ENCODE measurements around the gene FAR1.
"Not testable (repeated sequence)": the region's sequence is repeated elsewhere in the genome, so short reads cannot be mapped to it uniquely, and the experiment has no call there.

Gene FAR1

GRCh38 chr11:13668102-13668956 is at the start of gene FAR1:
Gene FAR1 (plus strand): TSS chr11:13668668. CDS start chr11:13694766, 26,098 bp downstream.
- TF ChIP-seq CTCF (IDR thresholded peaks at IDR 0.05; ENCODE audit: low read depth, low read length) = peak; percentile 32; the same call in 1 of the 2 replicates
- peak within 1 kb of the TSS; percentile 86 for H3K4me3 ChIP-seq (ENCODE audit: low read depth, low read length)

- no peak overlapping the region for H3K4me3 ChIP-seq (ENCODE audit: low read depth, low read length)
- TF ChIP-seq CTCF (IDR thresholded peaks at IDR 0.05; ENCODE audit: low read depth, low read length) = no peak
Measured at GRCh38 chr11:13620063-13620462, 48.4 kb upstream of the FAR1 start.

- H3K4me3 ChIP-seq (ENCODE audit: low read depth, low read length) = not testable (repeated sequence)
Measured at GRCh38 chr11:13626818-13627217, 41.6 kb upstream of the FAR1 start.

GRCh38 chr11:13628634-13629033 is 39.8 kb upstream of the FAR1 start:
- H3K4me3 ChIP-seq (ENCODE audit: low read depth, low read length) = not testable (repeated sequence)

GRCh38 chr11:13629779-13630178 is 38.7 kb upstream of the FAR1 start:
- H3K4me3 ChIP-seq (ENCODE audit: low read depth, low read length) = no peak overlapping the region
- TF ChIP-seq CTCF (IDR thresholded peaks at IDR 0.05; ENCODE audit: low read depth, low read length) = no peak

GRCh38 chr11:13635290-13635689 is 33.2 kb upstream of the FAR1 start:
- no peak overlapping the region for H3K4me3 ChIP-seq (ENCODE audit: low read depth, low read length)
- no peak for TF ChIP-seq CTCF (IDR thresholded peaks at IDR 0.05; ENCODE audit: low read depth, low read length)

- no peak overlapping the region for H3K4me3 ChIP-seq (ENCODE audit: low read depth, low read length)
- TF ChIP-seq CTCF (IDR thresholded peaks at IDR 0.05; ENCODE audit: low read depth, low read length) = no peak
Measured at GRCh38 chr11:13635804-13636203, 32.7 kb upstream of the FAR1 start.

GRCh38 chr11:13637125-13638069 is 31.1 kb upstream of the FAR1 start:
- no peak for TF ChIP-seq CTCF (IDR thresholded peaks at IDR 0.05; ENCODE audit: low read depth, low read length)
- no peak overlapping the region for H3K4me3 ChIP-seq (ENCODE audit: low read depth, low read length)
